ENCODE measurements around the gene ANTKMT.

- TF ChIP-seq EZH2 (IDR thresholded peaks at IDR 0.05; ENCODE audit: borderline replicate concordance, low read length) (no peak), CTCF (conservative IDR thresholded peaks at IDR 0.05 in 1 of 2, IDR thresholded peaks at IDR 0.05 in 1 of 2; ENCODE audit: extremely low read depth in 1 of 2, insufficient read depth in 1 of 2, low read depth in 1 of 2, low read length in 2 of 2) (no peak)
Measured at GRCh38 chr16:747978-748746, 27.2 kb downstream of the ANTKMT start.
